ENCODE results near the gene MAP3K20. TPM values are rescaled to one million over a fixed set of nuclear protein-coding genes. Genes with fewer than 3 reads are reported as not detected.
"Not testable (repeated sequence)": the region's sequence is repeated elsewhere in the genome, so short reads cannot be mapped to it uniquely, and the experiment has no call there.

The MAP3K20 gene
- total RNA-seq, 6 donors from 2014 or later: 16.3 to 41.7 (median 34.7) TPM

DNA sequence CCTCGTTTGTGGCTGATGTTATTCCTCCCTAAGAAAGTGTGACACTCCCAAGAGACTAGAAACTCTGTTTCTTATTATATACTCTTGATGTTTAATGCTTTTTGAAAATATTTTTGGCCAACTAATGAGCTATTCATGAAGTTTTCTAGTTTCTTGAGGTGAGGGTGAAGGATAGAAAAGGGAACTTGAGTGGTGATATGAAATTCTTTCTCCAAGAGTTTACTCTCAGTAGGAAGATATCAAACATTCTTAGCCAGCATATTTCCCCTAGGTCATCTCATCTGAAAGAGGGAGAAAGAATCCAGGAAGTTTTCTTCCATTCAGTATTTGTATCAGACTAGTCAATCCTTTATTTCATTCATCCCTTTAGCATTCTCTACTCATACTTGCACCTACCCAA is 95.7 kb downstream of the MAP3K20 start:
- 67 to 78% methylated on average over 1 of the region's 1 CpG for WGBS, 2 donors
- H3K27me3 ChIP-seq: no peaks in the 10 kb centered on the region
- no peaks in the 10 kb centered on the region for H3K9me3 ChIP-seq
- TF ChIP-seq EP300 (IDR thresholded peaks at IDR 0.05) (no peak), POLR2AphosphoS5 (IDR thresholded peaks at IDR 0.05) (no peak), POLR2A (IDR thresholded peaks at IDR 0.05) (no peak)
- TF ChIP-seq, protein P1, sequence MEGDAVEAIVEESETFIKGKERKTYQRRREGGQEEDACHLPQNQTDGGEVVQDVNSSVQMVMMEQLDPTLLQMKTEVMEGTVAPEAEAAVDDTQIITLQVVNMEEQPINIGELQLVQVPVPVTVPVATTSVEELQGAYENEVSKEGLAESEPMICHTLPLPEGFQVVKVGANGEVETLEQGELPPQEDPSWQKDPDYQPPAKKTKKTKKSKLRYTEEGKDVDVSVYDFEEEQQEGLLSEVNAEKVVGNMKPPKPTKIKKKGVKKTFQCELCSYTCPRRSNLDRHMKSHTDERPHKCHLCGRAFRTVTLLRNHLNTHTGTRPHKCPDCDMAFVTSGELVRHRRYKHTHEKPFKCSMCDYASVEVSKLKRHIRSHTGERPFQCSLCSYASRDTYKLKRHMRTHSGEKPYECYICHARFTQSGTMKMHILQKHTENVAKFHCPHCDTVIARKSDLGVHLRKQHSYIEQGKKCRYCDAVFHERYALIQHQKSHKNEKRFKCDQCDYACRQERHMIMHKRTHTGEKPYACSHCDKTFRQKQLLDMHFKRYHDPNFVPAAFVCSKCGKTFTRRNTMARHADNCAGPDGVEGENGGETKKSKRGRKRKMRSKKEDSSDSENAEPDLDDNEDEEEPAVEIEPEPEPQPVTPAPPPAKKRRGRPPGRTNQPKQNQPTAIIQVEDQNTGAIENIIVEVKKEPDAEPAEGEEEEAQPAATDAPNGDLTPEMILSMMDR (IDR thresholded peaks at IDR 0.05): no peak
- H3K27ac ChIP-seq: no peak overlapping the region
- H3K36me3 ChIP-seq: no peaks in the 10 kb centered on the region
- ATAC-seq (ENCODE audit: low FRiP score in 2 of 2): no peak
- no peak for DNase-seq
- peaks cover 0 to 2% (median 0%) of the 10 kb centered on the region in 4 donors for H3K4me1 ChIP-seq
- H3K4me3 ChIP-seq: no peak overlapping the region

DNA sequence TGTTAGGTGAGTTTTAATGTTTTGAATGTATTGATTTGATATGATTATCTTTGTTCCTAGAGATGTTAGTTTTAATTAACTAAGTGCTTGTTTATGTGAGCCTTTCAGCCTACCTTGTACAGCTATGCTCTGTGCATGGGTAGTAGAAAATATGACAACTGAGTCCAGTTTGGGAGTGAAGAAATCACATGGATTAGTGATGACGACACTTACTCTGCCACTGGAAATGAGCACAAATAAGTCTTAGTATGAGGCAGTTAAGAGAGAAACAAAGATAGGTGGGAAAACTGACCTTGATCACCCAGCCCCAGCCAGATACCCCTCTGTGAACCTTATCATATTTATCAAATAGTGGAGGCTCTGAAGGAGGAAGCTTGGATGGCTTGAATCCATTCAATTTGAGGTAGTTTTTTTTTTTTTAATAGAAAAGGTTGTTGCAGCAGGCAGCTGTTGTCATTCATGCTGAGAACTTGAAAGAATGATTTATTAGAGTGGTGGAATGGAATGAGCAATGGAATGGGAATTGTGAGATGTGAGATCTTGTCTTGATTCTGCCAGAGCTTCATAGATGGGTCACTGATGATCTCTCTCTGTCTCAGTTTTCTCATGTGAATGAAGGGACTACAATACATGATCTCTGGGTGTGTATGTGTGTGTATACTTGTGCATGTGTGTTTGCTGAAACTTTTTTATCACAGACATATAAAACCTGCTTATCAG is 96.4 kb downstream of the MAP3K20 start:
- H3K9me3 ChIP-seq: no peaks in the 10 kb centered on the region
- peaks cover 0 to 2% (median 0%) of the 10 kb centered on the region in 4 donors for H3K4me1 ChIP-seq
- H3K36me3 ChIP-seq: no peaks in the 10 kb centered on the region
- no peak overlapping the region for H3K27ac ChIP-seq
- ATAC-seq (ENCODE audit: low FRiP score in 2 of 2) (no peak), DNase-seq (no peak)
- WGBS, 2 donors: 84 to 92% methylated on average over 1 of the region's 1 CpG
- no peak overlapping the region for H3K4me3 ChIP-seq
- no peaks in the 10 kb centered on the region for H3K27me3 ChIP-seq
- TF ChIP-seq, protein P1 (IDR thresholded peaks at IDR 0.05): no peak
- no peak for TF ChIP-seq EP300 (IDR thresholded peaks at IDR 0.05)

DNA sequence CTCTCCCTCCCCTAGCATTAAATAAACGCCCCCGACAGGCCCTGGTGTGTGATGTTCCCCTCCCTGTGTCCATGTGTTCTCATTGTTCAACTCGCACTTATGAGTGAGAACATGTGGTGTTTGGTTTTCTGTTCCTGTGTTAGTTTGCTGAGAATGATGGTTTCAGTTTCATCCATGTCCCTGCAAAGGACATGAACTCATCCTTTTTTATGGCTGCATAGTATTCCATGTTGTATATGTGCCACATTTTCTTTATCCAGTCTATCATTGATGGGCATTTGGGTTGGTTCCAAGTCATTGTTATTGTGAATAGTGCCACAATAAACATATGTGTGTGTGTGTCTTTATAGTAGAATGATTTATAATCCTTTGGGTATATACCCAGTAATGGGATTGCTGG is 98.7 kb downstream of the MAP3K20 start:
- 91 to 92% methylated on average over 3 of the region's 3 CpGs for WGBS, 2 donors
- ATAC-seq (ENCODE audit: low FRiP score in 2 of 2): not testable (repeated sequence)

DNA sequence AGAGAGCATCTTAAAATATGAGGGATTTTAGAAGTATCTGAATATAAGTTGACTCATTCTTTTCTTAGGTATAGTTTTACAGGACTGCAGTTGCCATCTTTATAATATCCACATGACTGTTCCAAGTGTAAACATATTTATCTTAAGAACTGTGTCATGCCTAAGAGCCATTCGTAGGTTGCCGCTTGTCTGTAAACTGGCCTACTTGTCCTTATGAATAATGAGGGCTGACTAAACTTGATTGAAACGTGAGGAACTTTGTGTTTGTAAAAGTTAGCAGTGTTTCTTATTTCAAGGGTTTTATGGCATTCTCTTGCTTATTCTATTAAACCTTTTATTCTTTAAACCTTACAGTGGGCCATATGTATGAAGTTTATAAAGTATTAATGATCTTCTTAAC is 99.6 kb downstream of the MAP3K20 start:
- Histone ChIP-seq H3K4me3 (no peak overlapping the region), H3K4me1 (peaks cover 0 to 2% (median 0%) of the 10 kb centered on the region in 4 donors), H3K27ac (no peak overlapping the region), H3K27me3 (no peaks in the 10 kb centered on the region), H3K36me3 (no peaks in the 10 kb centered on the region), H3K9me3 (no peaks in the 10 kb centered on the region)
- 55 to 72% methylated on average over 3 of the region's 3 CpGs for WGBS, 2 donors
- no peak for TF ChIP-seq POLR2AphosphoS5 (IDR thresholded peaks at IDR 0.05)
- TF ChIP-seq, protein P1 (IDR thresholded peaks at IDR 0.05): no peak
- TF ChIP-seq EP300 (IDR thresholded peaks at IDR 0.05): no peak
- TF ChIP-seq POLR2A (IDR thresholded peaks at IDR 0.05): no peak
- no peak for DNase-seq
- ATAC-seq (ENCODE audit: low FRiP score in 2 of 2): no peak

More for the DNA sequence above, 98.7 kb downstream of the MAP3K20 start:
- H3K9me3 ChIP-seq, H3K4me1 ChIP-seq, H3K36me3 ChIP-seq, DNase-seq, H3K27ac ChIP-seq, H3K27me3 ChIP-seq, H3K4me3 ChIP-seq: not testable (repeated sequence)

DNA sequence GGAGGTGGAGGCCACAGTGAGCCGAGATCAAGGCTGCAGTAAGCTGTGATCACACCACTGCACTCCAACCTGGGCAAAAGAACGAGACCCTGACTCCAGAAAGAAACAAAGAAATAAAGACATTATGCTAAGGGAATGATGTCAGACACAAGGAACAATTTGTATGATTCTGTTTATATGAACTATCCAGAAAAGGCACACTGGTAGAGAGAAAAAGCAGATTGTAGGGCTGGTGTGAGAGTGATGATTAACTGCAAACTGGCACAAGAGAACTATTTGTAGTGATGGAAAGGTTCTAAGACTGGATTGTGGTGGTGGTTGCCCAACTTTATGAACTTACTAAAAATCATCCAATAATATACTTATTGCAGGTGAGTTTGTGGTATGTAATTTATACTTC is 106.3 kb downstream of the MAP3K20 start:
- WGBS, 2 donors: 87 to 91% methylated on average over 2 of the region's 2 CpGs
- ATAC-seq (ENCODE audit: low FRiP score in 2 of 2) (no peak), DNase-seq (no peak)
- Histone ChIP-seq H3K36me3 (no peaks in the 10 kb centered on the region), H3K4me1 (peaks cover 0 to 3% (median 0%) of the 10 kb centered on the region in 4 donors), H3K4me3 (no peak overlapping the region), H3K9me3 (no peaks in the 10 kb centered on the region), H3K27ac (no peak overlapping the region), H3K27me3 (no peaks in the 10 kb centered on the region)
- TF ChIP-seq, protein P1 (IDR thresholded peaks at IDR 0.05): no peak
- TF ChIP-seq POLR2A (IDR thresholded peaks at IDR 0.05) (no peak), EP300 (IDR thresholded peaks at IDR 0.05) (no peak), POLR2AphosphoS5 (IDR thresholded peaks at IDR 0.05) (no peak)
